ENCODE measurements around the gene ROBO1.

The ROBO1 gene

DNA sequence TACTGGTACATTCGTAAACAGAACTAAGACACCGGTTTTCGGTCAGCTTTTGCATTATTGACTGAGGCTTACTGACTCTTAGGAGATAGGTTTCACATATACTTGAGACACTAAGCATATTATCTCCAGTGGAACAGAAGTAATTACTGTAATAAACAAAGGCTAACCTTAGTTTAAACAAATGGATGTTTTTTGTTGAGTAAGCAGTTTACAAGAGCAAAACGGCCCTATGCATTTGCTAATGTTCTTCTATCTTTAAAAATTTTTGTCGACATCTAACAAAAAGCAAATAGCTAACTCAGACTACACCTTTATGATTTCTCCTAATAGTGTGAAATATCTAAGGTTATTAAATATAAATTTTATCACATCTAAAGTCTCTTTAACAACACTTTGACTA lies 664.5 kb downstream of the ROBO1 start:
- in situ Hi-C loops (cut with MboI; ENCODE audit: low sequenced_read_pairs) = no loop called here

DNA sequence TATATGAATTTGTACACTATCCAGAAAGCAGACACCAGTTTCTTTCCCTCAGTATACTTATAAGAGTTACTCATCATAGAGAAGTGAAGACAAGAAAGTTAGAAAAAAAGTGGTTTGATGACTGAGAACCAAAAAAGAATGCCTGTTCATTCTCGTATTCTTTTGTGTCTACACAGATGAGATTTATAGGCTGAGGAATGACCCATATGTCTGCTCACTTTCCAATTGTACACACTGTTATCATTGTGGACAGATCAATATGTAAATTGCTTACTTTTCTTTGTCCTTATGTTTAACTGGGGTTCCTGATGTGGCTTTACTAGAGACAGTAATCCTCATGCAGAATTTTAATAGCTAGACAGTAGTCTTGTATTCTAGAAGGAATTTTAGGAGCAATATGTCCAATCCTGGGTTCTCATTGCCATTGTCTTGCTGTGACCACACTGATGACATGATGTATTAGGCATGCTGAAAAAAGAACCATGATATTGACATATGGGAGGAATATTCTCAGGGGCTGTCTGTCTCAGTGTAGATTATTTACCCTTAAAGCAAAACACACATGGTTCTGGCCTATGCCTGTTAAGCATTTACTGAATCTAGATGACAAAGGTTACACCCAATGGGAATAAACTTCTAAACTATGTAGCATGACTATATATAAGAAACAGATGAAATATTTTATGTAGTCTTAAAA lies 669.7 kb downstream of the ROBO1 start:
- in situ Hi-C loops (cut with MboI; ENCODE audit: low sequenced_read_pairs) = no loop called here

DNA sequence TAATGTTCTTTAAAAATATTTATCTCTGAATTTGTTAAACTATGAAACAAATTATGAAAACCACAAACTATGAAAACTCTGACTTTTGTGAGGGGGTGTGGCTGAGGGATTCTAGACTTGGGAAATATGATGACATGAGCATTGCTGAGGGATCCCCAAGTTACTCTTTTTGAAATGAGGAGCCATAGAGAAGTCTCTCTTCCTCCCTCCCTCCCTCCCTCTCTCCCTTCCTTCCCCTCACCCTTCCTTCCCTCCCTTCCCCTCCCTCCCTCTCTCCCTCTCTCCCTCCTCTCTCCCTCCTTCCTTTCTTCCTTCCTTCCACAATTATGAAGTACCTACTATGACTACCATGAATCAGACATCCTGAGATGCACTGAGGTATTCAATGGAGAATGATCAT lies 673.1 kb downstream of the ROBO1 start:
- in situ Hi-C loops (cut with MboI; ENCODE audit: low sequenced_read_pairs) = no loop called here

DNA sequence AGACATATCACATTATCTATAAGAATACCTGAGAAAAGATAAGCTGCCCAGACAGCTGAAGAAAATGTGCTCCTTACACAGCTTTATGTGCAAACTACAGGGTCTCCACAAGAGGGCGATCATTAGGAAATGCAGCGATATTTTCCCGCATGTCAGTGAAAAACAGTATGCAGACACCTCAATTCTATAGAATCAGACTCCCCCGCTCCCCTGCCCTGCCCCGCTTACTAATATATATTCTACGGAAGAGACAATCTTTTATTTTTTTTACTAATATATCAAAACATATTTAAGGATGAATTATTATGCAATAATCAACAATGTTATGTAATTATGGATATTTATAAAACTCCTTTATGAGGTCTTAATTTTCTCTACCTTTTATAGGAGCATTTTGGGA lies 681.3 kb downstream of the ROBO1 start:
- in situ Hi-C loops (cut with MboI; ENCODE audit: low sequenced_read_pairs) = no loop called here

DNA sequence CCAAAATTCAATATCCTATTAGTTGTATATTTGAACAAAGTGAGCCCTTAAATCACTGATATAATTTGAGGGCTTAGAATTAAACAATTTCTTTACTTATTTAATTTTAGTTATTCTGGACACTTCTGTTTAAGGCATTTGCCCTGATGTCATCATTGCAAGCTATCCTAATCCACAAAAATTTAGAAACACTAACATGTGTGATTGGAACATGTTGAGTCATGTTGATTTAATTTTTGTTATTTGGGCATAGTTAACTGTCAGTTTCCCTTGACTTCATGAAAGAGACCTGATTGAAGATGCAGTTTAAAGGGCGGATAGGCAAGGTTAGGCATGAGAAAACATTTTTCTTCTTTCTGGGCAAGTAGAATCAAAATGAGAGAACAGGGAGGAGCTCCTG lies 682.6 kb downstream of the ROBO1 start:
- in situ Hi-C loops (cut with MboI; ENCODE audit: low sequenced_read_pairs) = no loop called here

DNA sequence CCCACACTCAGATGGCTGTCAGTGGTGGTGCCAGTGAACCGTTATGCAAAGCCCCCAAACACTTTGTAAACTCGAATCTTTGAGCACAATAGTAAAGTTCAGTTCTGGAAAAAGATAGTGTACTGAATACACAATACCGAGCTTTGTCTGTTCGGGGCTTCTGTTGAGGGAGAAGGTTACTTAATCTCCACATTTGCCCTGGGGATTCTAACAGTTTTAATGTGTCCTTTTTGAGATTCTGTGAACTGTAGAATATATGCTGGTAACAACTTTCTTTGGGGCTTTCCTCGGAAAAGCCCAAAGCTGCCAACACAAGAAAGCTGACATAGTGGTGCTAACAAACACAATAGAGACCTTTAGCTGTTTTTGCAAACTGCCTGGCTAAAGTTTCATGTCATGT lies 686.5 kb downstream of the ROBO1 start:
- in situ Hi-C loops (cut with MboI; ENCODE audit: low sequenced_read_pairs) = no loop called here

DNA sequence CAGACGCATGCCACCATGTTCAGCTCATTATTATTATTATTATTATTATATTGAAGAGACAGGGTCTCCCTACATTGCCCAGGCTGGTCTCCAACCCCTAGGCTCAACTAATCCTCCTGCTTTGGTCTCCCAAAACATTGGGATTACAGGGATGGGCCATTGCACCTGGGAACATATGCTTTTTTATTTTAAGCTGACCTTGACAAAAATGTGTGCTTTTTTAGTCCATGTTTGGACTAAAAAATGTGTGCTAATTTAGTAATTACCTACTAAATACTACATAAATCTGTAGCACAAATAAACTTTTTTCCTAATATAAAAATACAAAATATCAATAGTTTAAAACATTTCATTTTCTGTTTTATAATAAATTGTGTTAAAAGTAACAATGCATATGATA lies 693.2 kb downstream of the ROBO1 start:
- in situ Hi-C loops (cut with MboI; ENCODE audit: low sequenced_read_pairs) = no loop called here

DNA sequence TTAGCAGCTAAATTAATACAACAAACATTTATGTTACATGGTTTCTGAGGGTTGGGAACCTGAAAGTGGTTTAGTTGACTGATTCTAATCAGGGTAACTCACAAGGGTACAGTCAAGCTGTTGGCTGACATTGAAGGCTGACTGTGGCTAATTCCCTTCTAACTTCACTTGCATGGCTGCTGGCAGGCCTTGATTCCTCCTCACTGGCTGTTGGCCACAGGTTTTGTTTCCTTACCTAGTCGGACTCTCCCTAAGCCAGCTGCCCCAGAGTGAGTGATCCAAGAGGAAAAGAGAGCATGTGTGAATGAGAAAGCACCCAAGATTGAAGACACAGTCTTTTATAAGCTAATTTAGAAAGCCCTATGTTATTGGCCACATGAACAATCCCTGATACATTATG lies 700.1 kb downstream of the ROBO1 start:
- in situ Hi-C loops (cut with MboI; ENCODE audit: low sequenced_read_pairs) = no loop called here

DNA sequence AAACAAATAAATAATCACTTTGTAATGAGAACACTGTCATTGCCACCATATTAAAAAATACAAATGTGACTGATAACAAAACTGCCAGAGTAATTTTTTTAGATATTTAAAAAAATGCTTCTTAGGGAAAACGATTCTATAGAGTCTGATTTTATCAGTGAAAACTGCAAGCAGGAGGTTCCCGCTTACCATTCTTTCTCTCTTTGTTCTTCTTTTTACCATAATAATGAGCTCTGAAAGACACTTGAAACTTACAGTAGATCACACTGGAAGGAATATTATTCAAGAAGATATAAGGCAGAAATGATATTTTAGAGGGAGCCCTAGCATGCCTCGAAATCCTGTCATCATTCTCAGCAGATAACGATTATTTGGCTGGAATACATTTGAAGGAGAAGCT lies 701.3 kb downstream of the ROBO1 start:
- in situ Hi-C loops (cut with MboI; ENCODE audit: low sequenced_read_pairs) = no loop called here

DNA sequence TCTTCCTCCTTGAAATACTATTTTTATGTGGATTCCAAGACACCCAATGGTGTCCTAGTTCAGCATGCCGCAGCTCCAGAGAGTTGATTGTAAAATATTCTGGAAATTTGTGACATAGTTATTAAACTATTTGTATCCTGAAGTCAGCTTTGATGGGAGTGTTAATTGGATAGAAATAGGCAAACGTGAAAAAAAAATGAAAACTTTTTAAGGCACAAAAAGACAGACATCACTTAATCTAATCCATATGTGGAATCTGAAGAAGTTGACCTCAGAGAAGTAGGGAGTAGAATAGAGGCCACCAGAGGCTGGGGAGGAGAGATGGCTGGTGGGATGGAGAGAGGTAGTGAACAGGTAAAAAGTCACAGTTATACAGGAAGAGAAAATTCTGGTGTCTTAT lies 704.2 kb downstream of the ROBO1 start:
- in situ Hi-C loops (cut with MboI; ENCODE audit: low sequenced_read_pairs) = no loop called here

DNA sequence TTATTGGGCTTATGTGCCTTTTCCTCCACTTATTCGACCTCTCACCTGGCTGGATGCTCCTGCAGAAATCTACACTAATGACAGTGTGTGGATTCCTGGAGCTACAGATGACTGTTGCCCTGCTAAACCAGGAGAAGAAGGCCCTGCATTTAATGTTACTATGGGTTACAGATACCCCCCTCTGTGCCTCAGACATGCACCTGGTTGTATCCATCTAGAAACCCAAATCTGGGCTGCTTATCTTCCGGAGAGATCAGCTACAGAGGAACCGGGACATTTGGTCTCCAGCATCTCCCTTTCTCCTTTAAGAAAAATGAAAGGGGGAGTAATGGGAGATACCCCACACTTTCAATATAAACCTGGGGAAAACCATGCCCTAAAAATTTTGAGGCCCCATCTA lies 710.0 kb downstream of the ROBO1 start:
- in situ Hi-C loops (cut with MboI; ENCODE audit: low sequenced_read_pairs) = no loop called here

DNA sequence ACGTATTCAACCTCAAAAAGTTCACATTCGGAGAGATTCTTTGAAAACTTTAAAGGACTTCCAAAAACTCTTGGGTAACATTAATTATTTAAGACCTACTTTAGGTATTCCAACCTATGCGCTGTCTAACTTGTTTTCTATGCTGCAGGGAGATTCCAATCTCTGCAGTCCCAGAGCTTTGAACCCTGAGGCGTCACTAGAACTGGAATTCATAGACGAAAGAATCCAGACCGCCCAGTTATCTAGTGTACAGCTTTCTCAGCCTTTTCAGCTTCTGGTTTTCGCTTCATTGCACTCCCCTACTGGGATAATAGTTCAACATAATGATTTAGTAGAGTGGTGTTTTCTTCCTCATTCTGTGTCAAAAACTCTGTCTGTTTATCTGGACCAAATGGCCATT lies 711.3 kb downstream of the ROBO1 start:
- in situ Hi-C loops (cut with MboI; ENCODE audit: low sequenced_read_pairs) = no loop called here

DNA sequence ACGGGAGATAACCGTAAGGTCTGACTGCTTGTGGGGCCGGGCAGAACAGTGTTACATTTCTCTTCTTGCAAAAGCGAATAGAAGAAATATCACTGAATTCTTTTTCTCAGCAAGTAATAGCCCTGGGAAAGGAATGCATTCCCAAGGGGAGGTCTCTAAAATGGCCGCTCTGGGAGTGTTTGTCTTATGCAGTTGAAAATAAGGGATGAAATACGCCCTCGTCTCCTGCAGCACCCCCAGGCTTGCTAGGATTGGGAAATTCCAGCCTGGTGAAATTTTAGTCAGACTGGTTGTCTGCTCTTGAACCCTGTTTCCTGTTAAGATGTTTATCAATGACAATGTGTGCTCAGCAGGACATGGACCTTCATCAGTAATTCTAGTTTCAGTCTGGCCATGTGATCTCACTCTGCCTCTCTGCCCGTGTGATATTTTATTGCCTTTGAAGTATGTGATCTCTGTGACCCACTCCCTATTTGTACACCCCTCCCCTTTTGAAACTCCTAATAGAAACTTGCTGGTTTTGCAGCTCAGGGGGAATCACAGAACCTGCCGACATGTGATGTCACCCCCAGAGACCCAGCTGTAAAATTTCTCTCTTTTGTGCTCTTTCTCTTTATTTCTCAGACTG lies 715.6 kb downstream of the ROBO1 start:
- in situ Hi-C loops (cut with MboI; ENCODE audit: low sequenced_read_pairs) = no loop called here

DNA sequence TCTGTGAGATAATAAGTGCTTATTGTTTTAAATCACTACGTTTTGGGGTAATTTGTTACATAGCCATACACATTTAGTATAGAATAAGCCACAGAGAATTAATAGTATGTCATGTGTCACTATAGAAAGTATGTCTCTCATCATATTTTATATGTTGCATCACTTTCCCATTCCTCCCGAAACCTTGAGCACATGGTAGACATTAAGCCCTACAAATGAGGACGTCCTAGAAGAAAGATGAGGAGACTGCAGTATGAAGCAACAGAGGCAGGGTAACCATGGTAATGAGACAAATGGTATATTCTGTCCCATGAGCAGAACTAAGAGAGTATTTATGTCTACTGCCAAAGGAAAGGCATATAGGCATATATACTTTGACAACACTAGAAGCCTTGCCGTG lies 720.2 kb downstream of the ROBO1 start:
- in situ Hi-C loops (cut with MboI; ENCODE audit: low sequenced_read_pairs) = no loop called here

DNA sequence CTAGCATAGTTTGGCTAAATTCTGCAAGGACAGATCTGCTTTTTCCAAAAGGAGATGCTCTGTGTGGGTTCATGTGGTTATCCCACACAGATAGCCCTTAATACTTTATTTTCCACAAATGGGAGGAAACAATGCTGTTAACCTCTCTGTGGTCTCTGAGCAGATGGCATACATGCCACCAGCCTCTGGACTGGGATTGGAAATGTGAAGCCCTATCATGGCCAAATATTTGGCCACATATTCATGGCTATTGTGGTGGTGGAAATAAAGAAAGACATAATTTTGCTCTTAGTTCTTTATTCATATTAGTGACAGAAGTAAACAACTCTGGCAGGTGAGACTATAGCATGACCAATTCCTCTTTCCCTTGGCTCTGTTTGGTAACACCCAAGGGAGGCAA lies 726.2 kb downstream of the ROBO1 start:
- in situ Hi-C loops (cut with MboI; ENCODE audit: low sequenced_read_pairs) = no loop called here

DNA sequence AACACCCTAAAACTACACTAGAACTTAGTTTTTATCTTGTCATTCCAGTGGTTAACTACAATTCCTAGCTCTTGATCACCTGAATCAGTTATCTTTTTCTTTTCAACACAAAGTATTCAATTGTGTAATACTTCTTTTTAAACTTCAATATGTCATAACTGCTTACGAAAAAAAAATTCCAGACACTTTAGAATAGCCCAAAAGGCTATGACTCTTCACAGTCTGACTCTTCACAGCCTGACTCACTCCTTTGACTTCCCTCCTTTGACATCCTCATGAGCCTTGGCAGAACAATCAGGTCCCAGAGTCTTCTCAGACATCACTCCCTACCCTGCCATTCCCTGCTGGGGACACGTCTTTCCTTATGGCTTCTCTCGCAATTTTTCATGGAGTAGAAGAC lies 727.1 kb downstream of the ROBO1 start:
- in situ Hi-C loops (cut with MboI; ENCODE audit: low sequenced_read_pairs) = no loop called here

DNA sequence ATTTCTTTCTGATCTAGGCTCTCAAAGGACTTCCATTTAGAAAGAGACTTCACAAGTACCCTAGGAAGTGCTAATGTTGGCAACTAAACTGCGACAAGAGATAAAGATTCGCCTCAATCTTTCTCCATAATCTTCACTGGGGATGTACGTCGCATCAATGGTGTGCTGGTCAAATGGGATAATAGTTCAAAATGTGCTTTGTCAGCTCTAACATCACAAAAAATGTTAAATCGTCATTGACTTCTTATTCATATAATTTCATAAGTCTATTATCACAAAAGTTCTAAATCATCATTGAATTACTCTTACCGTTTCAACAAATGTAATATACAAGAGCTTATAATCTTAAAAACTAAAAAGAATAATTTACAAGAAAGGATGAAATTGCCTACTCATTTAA lies 727.7 kb downstream of the ROBO1 start:
- in situ Hi-C loops (cut with MboI; ENCODE audit: low sequenced_read_pairs) = no loop called here

DNA sequence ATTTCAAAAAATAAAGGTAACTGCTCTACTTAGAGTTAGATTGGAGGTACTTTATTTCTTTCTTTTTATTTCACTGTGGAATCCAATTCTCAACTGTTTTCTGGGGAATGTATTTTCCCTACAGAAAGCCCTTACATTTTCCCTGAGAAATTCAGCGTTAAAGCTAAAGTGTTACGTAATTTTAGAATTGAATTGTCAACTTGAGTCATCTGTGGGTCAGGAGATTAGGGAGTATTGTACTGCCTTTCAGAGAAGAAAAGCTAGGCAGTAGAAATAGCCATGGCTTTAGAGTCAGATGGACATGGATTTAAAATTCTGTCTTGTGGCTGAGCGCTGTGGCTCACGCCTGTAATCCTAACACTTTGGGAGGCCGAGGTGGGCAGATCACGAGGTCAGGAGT lies 728.6 kb downstream of the ROBO1 start:
- in situ Hi-C loops (cut with MboI; ENCODE audit: low sequenced_read_pairs) = no loop called here

DNA sequence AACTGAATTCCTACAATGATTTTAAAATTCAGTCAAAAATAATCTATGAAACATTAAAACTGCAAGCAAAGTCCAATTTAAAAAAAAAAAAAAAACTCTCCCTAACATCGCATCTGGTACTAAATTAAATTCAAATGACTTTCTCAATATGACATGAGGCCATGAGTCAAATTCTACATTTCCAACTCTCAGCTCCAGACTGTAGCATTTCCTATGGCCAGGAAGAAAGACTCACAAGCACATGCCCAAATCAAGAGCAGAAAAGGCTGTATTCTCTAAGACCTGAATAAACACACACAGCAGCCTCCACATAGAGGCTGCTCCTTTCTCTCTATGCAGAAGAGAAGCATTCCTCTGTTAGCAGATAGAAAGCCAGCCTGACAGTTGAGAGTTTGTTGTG lies 729.2 kb downstream of the ROBO1 start:
- in situ Hi-C loops (cut with MboI; ENCODE audit: low sequenced_read_pairs) = no loop called here

DNA sequence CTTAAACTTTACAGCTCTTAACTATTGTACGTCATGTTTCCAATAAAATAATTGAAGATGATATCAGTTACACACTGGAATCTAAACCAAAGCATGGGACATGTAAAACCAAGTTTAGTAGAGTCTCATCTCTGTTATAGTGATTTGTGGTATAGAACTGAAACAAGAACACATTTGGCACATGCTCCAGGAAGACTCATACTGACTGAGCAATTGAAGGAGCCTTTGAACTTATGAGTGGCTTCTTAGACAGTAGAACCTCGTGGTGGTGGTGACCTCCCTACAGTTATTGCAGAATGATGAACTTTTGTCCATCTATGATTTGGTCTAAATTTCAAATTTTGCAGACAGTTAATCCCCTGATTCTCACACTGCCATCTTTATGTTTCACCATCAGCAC lies 729.7 kb downstream of the ROBO1 start:
- in situ Hi-C loops (cut with MboI; ENCODE audit: low sequenced_read_pairs) = no loop called here

DNA sequence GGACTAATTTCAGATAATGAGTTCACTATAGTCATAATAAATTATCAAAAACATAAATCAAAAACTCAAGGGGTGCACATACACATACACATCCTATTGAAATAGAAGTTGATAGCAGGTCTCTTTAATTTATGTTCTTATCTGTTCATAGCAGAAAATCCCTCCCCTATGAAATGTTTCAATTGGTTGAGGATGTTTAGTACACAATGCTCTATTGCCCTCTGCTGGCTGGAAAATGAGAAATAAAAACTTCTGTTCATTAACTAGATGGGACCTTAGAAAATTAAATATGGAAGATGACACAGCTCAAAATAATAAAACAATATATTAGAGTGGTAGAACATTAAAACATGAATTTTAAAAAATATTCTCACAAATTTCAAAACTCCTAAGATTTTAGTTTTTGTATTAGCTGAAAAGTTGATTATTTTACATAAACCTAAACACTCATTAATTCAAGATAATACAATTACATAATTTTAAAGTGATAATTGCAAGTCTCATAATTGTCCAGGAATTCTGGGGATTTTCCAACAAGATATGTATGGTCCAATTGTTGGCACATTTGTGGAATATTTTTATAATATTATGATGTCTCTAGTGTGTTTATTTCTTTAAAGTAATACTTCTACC lies 735.0 kb downstream of the ROBO1 start:
- in situ Hi-C loops (cut with MboI; ENCODE audit: low sequenced_read_pairs) = no loop called here

DNA sequence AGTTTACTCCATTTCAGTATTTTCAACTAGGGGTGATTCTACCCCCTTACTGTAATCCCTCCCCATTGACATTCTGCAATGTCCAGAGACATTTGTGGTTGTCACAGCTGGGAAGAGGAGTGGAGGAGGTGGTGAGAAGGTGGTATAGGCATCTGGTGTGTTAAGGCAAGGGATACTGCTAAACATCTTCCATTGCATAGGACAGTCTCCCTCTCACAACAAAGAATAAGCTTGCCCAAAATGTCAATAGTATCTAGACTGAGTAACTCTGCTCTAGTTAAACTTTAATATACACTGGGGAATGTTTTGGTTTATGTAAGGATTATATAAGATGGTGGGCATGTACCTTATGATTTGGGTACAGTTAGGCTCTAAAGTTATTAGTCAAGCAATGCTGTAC lies 737.6 kb downstream of the ROBO1 start:
- in situ Hi-C loops (cut with MboI; ENCODE audit: low sequenced_read_pairs) = no loop called here

DNA sequence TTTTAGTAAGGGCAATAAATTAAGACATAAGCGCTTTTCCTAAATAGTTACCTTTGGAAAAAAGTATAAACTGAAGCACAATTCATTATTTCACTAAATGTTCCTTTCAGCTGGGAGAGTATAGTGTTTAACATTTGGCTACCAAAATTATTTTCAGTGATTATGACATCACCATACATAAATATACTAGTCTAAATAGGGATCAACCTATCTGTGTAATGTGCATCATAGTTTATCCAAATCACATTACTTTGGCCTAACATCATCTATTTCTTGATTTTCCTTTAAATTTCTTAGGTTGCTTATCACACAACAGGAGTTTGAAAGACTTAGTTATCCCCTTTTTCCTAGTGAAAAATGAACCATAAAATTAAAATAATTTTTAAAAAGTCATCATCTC lies 738.9 kb downstream of the ROBO1 start:
- in situ Hi-C loops (cut with MboI; ENCODE audit: low sequenced_read_pairs) = no loop called here
